K562 (cell line): ENCODE results near the gene PLEKHA5. TPM values are rescaled to one million over a fixed set of nuclear protein-coding genes. Genes with fewer than 3 reads are reported as not detected.

Source experiments
- ATAC-seq: fragments of 200-7000 bp; cut with Tn5 transposase; 3 replicates; pipeline ENCODE4 v1.9.1; 2020; ENCODE audit warnings: moderate library complexity
- BruUV-seq: library from RNA; stranded (reverse); fragments of 400-500 nt; replicated peaks from 2 replicates; lab custom pipeline; 2021; lab: Mats Ljungman, UMichigan
- CTCF ChIA-PET: fragments of 300-600 bp; formaldehyde crosslinking; extraction: SDS; loops from one replicate; lab custom pipeline; 2021; ENCODE audit warnings: low intra/inter-chr PET ratio; lab: Yijun Ruan, JAX
- POLR2A ChIA-PET: fragments of 300-600, 350-650 bp; sonication (Branson Sonifier 250); formaldehyde crosslinking; extraction: SDS; loops from one replicate; lab custom pipeline; 2021; ENCODE audit warnings: antibody characterized with exemption, inconsistent platforms; lab: Yijun Ruan, JAX
- DNase-seq, 4 experiments: peaks; one replicate each; pipeline versions ENCODE4 v3.0.0 to v3.0.0-alpha.2; 2011 to 2018; ENCODE audit warnings: low spot score in 3 of 4, mixed read lengths in 3 of 4; ENCODE audit errors: extremely low read depth in 1 of 4
- FAIRE-seq: peaks from 2 replicates; lab custom pipeline; 2011; peaks lifted over from hg19 to GRCh38; lab: Jason Lieb, UNC
- H2AFZ ChIP-seq: 2 replicates; pipeline ENCODE4 v1.6.0; 2011; ENCODE audit warnings: low read depth, low read length, control low read depth, inconsistent platforms
- H3K27ac ChIP-seq: fragments of 200-600 bp; 3 replicates; pipeline ENCODE4 v1.8.0; 2011; ENCODE audit warnings: low read depth, mild to moderate bottlenecking, control low read depth, inconsistent platforms, low read length, moderate library complexity, mixed read lengths; ENCODE audit errors: extremely low read depth
- H3K27me3 ChIP-seq, 2 experiments: fragments of 300-600 bp in 1 of 2; 2 replicates in 1 of 2; 3 replicates in 1 of 2; pipeline versions ENCODE4 v1.6.0 to v1.8.0; 2011; ENCODE audit warnings: inconsistent platforms in 2 of 2, low read length in 2 of 2, mild to moderate bottlenecking in 1 of 2, mixed read lengths in 1 of 2, moderate library complexity in 1 of 2; ENCODE audit not compliant: control insufficient read depth in 2 of 2, insufficient read depth in 2 of 2
- H3K36me3 ChIP-seq: fragments of 300-600 bp; 3 replicates; pipeline ENCODE4 v1.8.0; 2011; ENCODE audit warnings: mild to moderate bottlenecking, low read length, inconsistent platforms; ENCODE audit not compliant: control insufficient read depth, insufficient read depth
- H3K4me1 ChIP-seq, 2 experiments: fragments of 200-600 bp in 1 of 2; replicated peaks in 1 of 2; 2 replicates in 1 of 2; 3 replicates in 1 of 2; pipeline versions ENCODE4 v1.5.1 to v1.8.0; 2011; ENCODE audit warnings: inconsistent platforms in 2 of 2, low read length in 2 of 2, mild to moderate bottlenecking in 1 of 2, mixed read lengths in 1 of 2, moderate library complexity in 1 of 2; ENCODE audit not compliant: control insufficient read depth in 2 of 2, insufficient read depth in 2 of 2
- H3K4me2 ChIP-seq: 2 replicates; pipeline ENCODE4 v1.6.1; 2011; ENCODE audit warnings: low read length, control low read depth, inconsistent platforms, mixed read lengths; ENCODE audit not compliant: insufficient read depth
- H3K4me3 ChIP-seq: fragments of 200-600 bp; sonication (generic), shearing (Covaris generic); 2 replicates; pipeline ENCODE4 v1.5.1; 2016; ENCODE audit warnings: control low read depth, inconsistent platforms
- H3K79me2 ChIP-seq: fragments of 200-600 bp; 3 replicates; pipeline ENCODE4 v1.8.0; 2011; ENCODE audit warnings: low read length, inconsistent platforms; ENCODE audit not compliant: control insufficient read depth, insufficient read depth
- H3K9ac ChIP-seq, 2 experiments: 2 replicates each; pipeline versions ENCODE4 v1.6.0 to v1.6.1; 2011; ENCODE audit warnings: low read depth in 2 of 2, low read length in 2 of 2, control low read depth in 1 of 2, inconsistent platforms in 1 of 2, mild to moderate bottlenecking in 1 of 2, mixed read lengths in 1 of 2; ENCODE audit not compliant: insufficient read depth in 1 of 2
- H3K9me1 ChIP-seq: one replicate; pipeline ENCODE4 v1.6.0; 2011; ENCODE audit warnings: inconsistent platforms, mild to moderate bottlenecking, low read length, moderate library complexity; ENCODE audit not compliant: control insufficient read depth, insufficient read depth
- H3K9me3 ChIP-seq: replicated peaks from 2 replicates; pipeline ENCODE4 v1.5.1; 2011; ENCODE audit warnings: low read depth, low read length, inconsistent platforms; ENCODE audit not compliant: control insufficient read depth, insufficient read depth
- H4K20me1 ChIP-seq: replicated peaks from 2 replicates; pipeline ENCODE4 v1.6.1; 2011; ENCODE audit warnings: low read length, inconsistent platforms, mixed read lengths; ENCODE audit not compliant: control insufficient read depth, insufficient read depth
- ATF1 ChIP-seq, 2 experiments: fragments of 450-650 bp in 1 of 2; IDR thresholded peaks; 2 replicates each; pipeline ENCODE4 v1.6.1; 2016; ENCODE audit warnings: missing compliant biosample characterization in 1 of 2, missing genetic modification characterization in 1 of 2
- CREM ChIP-seq: IDR thresholded peaks from 2 replicates; pipeline ENCODE4 v1.6.1; 2014; ENCODE audit warnings: antibody characterized with exemption, low read depth
- EGR1 ChIP-seq: fragments of 450-650 bp; conservative IDR thresholded peaks from 2 replicates; pipeline ENCODE4 v1.6.1; 2017; ENCODE audit warnings: mild to moderate bottlenecking
- HMBOX1 ChIP-seq: sonication (generic); IDR thresholded peaks from 2 replicates; pipeline ENCODE4 v1.6.1; 2016
- IRF2 ChIP-seq: sonication (generic); formaldehyde crosslinking; IDR thresholded peaks from 2 replicates; pipeline ENCODE4 v1.8.1; 2022; ENCODE audit warnings: mild to moderate bottlenecking, missing genetic modification reagents
- JUND ChIP-seq, 2 experiments: IDR thresholded peaks; 2 replicates in 1 of 2; 3 replicates in 1 of 2; pipeline ENCODE4 v1.6.1; 2011; ENCODE audit warnings: borderline replicate concordance in 2 of 2, low read depth in 2 of 2, low read length in 2 of 2, improper control_type of control experiment in 1 of 2, missing biosample characterization in 1 of 2, missing genetic modification characterization in 1 of 2, missing genetic modification reagents in 1 of 2
- POLR2B ChIP-seq: fragments of 450-650 bp; IDR thresholded peaks from 2 replicates; pipeline ENCODE4 v1.6.1; 2018; ENCODE audit warnings: low read depth; ENCODE audit not compliant: partially characterized antibody
- RUNX1 ChIP-seq: sonication (generic); IDR thresholded peaks from 2 replicates; pipeline ENCODE4 v1.6.1; 2016; ENCODE audit warnings: antibody characterized with exemption, low read depth
- SMAD1 ChIP-seq: fragments of 150-350 bp; IDR thresholded peaks from 2 replicates; pipeline ENCODE4 v1.6.1; 2014; ENCODE audit warnings: low read length, low read depth; ENCODE audit not compliant: partially characterized antibody
- USF2 ChIP-seq: sonication (generic); formaldehyde crosslinking; IDR thresholded peaks from 2 replicates; pipeline ENCODE4 v1.5.0; 2020; ENCODE audit warnings: missing genetic modification reagents
- ZBTB12 ChIP-seq: fragments of 250-450 bp; sonication (Bioruptor Pico); IDR thresholded peaks from 2 replicates; pipeline ENCODE4 v1.4.0; 2020
- ZNF224 ChIP-seq: sonication (generic); formaldehyde crosslinking; IDR thresholded peaks from 2 replicates; pipeline ENCODE4 v1.8.0; 2022; ENCODE audit warnings: mild to moderate bottlenecking, missing genetic modification reagents
- ZNF23 ChIP-seq: fragments of 250-450 bp; sonication (Bioruptor Pico); IDR thresholded peaks from 2 replicates; pipeline ENCODE4 v1.4.0; 2020; ENCODE audit warnings: mild to moderate bottlenecking
- ZNF644 ChIP-seq: fragments of 200-800 bp; sonication (Bioruptor generic); IDR thresholded peaks from 2 replicates; pipeline ENCODE4 v1.6.1; 2016; ENCODE audit warnings: low read depth, missing genetic modification characterization, missing compliant biosample characterization
- WGBS: fragments of 100-300 bp; shearing (Covaris generic); methylation state at CpG from one replicate; pipeline ENCODE4 v1.1.6; 2016; ENCODE audit warnings: low coverage, mixed read lengths; ENCODE audit not compliant: insufficient coverage; ENCODE audit errors: missing lambda C conversion rate; 5-methylcytosine and 5-hydroxymethylcytosine counted together
- in situ Hi-C: fragments of 300-500 bp; cut with MboI; formaldehyde crosslinking; loops from 4 replicates; pipeline ENCODE4 v1.15.0; 2018; ENCODE audit warnings: inconsistent platforms, mixed read lengths
- intact Hi-C: fragments of 100-400 bp; cut with micrococcal nuclease; formaldehyde crosslinking; loops from 2 replicates; pipeline ENCODE4 v1.14.2; 2022
- polyA plus RNA-seq, 8 experiments: library from polyadenylated mRNA; depleted of rRNA in 4 of 8; stranded (reverse) in 5 of 8; unstranded in 3 of 8; fragments of >200 nt; fragmentation: Nextera tagmentation in 2 of 8; fragmentation: Illumina TruSeq in 1 of 8; extraction: Ambion mirVana in 2 of 8; extraction: Trizol in 1 of 8; gene quantifications; 2 replicates each; pipeline versions ENCODE4 v1.2.1 to v1.2.3, GENCODE V29; 2011 to 2014; ENCODE audit warnings: inconsistent platforms in 1 of 8, missing spikeins in 1 of 8
- total RNA-seq, 7 experiments: library from RNA; depleted of rRNA in 6 of 7; stranded (reverse); fragments of >200 nt in 6 of 7; fragmentation: Illumina TruSeq in 2 of 7; extraction: Trizol in 2 of 7; gene quantifications; 2 replicates each; pipeline versions ENCODE4 v1.2.1 to v1.2.3, GENCODE V29; 2011 to 2021; ENCODE audit warnings: low replicate concordance in 1 of 7

The PLEKHA5 gene
- total and polyA plus RNA-seq, 9 of the 15 experiments (the other 6 are each of a cell fraction or from before 2014, with no cell fraction given): 7.2 to 26.2 (median 17.4) TPM

- ChIA-PET CTCF (no interaction called here), POLR2A (no interaction called here)
- Histone ChIP-seq H3K27me3 (no peaks in the 10 kb centered on the region), H3K4me1 (no peaks in the 10 kb centered on the region), H3K79me2 (peaks cover 4% of the 10 kb centered on the region; the same call in 2 of the 3 replicates), H3K27ac (no peak overlapping the region), H3K4me3 (no peak overlapping the region), H2AFZ (no peak overlapping the region), H3K9me1 (peaks cover 2% of the 10 kb centered on the region), H3K9me3 (no peaks in the 10 kb centered on the region), H3K36me3 (no peaks in the 10 kb centered on the region), H4K20me1 (no peaks in the 10 kb centered on the region), H3K9ac (no peak overlapping the region), H3K4me2 (no peak overlapping the region)
- TF ChIP-seq POLR2B: no peak
- no peak for TF ChIP-seq USF2 (CRISPR knock-in tag)
- ATAC-seq: no peak
- no TSS peak for BruUV-seq
- no peak for FAIRE-seq
- intact Hi-C loops (no loop called here), in situ Hi-C loops (no loop called here)
- DNase-seq: no peak
- 92% methylated on average over 3 of the region's 3 CpGs for WGBS
Measured at GRCh38 chr12:19217446-19217845, 87.9 kb downstream of the PLEKHA5 start.

- Histone ChIP-seq H3K27ac (no peak overlapping the region), H3K9me1 (peaks cover 2% of the 10 kb centered on the region), H3K4me3 (no peak overlapping the region), H2AFZ (no peak overlapping the region), H3K9me3 (no peaks in the 10 kb centered on the region), H4K20me1 (no peaks in the 10 kb centered on the region), H3K36me3 (no peaks in the 10 kb centered on the region), H3K27me3 (no peaks in the 10 kb centered on the region), H3K4me2 (no peak overlapping the region), H3K4me1 (no peaks in the 10 kb centered on the region), H3K79me2 (peaks cover 4% of the 10 kb centered on the region; the same call in 2 of the 3 replicates), H3K9ac (no peak overlapping the region)
- ChIA-PET CTCF (no interaction called here), POLR2A (no interaction called here)
- FAIRE-seq (no peak), ATAC-seq (no peak), DNase-seq (peak in 3 of 4 experiments; percentile 4 to 6 (median 5))
- no TSS peak for BruUV-seq
- intact Hi-C loops: no loop called here
- 19% methylated on average over 3 of the region's 3 CpGs for WGBS
- in situ Hi-C loops: no loop called here
- TF ChIP-seq RUNX1: no peak
- no peak for TF ChIP-seq ZNF23 (CRISPR knock-in tag)
- TF ChIP-seq ATF1 (CRISPR knock-in tag; IDR thresholded peaks at IDR 0.05): no peak
- peak; percentile 79 for TF ChIP-seq ATF1 (tag; IDR thresholded peaks at IDR 0.05)
- no peak for TF ChIP-seq HMBOX1
- no peak for TF ChIP-seq SMAD1
- peak; percentile 79 for TF ChIP-seq CREM
- 0 out of 2 replicates have a peak, but pooled peaks have one; percentile 50 for TF ChIP-seq ZBTB12 (CRISPR knock-in tag)
- TF ChIP-seq ZNF644 (tag): no peak
- TF ChIP-seq IRF2 (CRISPR knock-in tag): no peak
- no peak for TF ChIP-seq EGR1
- TF ChIP-seq ZNF224 (CRISPR knock-in tag): no peak
- no peak for TF ChIP-seq JUND (IDR thresholded peaks at IDR 0.05; ENCODE audit: borderline replicate concordance, low read depth, low read length)
- TF ChIP-seq JUND (tag; IDR thresholded peaks at IDR 0.05; ENCODE audit: borderline replicate concordance, low read depth, low read length): 0 out of 3 replicates have a peak, but pooled peaks have one; percentile 42
Measured at GRCh38 chr12:19220205-19220604, 90.7 kb downstream of the PLEKHA5 start.
